HFFc6 (cell line): ENCODE results near the gene PGAM5. TPM values are rescaled to one million over a fixed set of nuclear protein-coding genes. Genes with fewer than 3 reads are reported as not detected.

Experiments used
- DNase-seq: peaks from one replicate; pipeline ENCODE4 v3.0.0-alpha.2; 2018
- H3K27ac Mint-ChIP-seq: 2 replicates; pipeline ENCODE4 v1.8.0; 2020; ENCODE audit warnings: mild to moderate bottlenecking, mixed read lengths
- H3K27me3 Mint-ChIP-seq: 2 replicates; pipeline ENCODE4 v1.8.0; 2021; ENCODE audit warnings: mild to moderate bottlenecking, moderate library complexity, mixed read lengths; ENCODE audit not compliant: insufficient read depth
- H3K36me3 Mint-ChIP-seq: 2 replicates; pipeline ENCODE4 v1.8.0; 2021; ENCODE audit warnings: low read depth, mixed read lengths
- H3K4me1 Mint-ChIP-seq: 2 replicates; pipeline ENCODE4 v1.8.0; 2020; ENCODE audit warnings: low read depth, mixed read lengths
- H3K4me3 Mint-ChIP-seq: 2 replicates; pipeline ENCODE4 v1.8.0; 2020; ENCODE audit warnings: mild to moderate bottlenecking, moderate library complexity, mixed read lengths
- H3K9me3 Mint-ChIP-seq: 2 replicates; pipeline ENCODE4 v1.8.0; 2020; ENCODE audit warnings: mild to moderate bottlenecking, mixed read lengths
- CTCF ChIP-seq: fragments of 200-600 bp; sonication (generic); IDR thresholded peaks from 2 replicates; pipeline ENCODE4 v1.5.0; 2021; ENCODE audit warnings: antibody characterized with exemption, mild to moderate bottlenecking
- total RNA-seq, 6 experiments: library from RNA; stranded (reverse); fragmentation: NEBNext Ultra II Directional; extraction: Animal tissue kit (Norgen Biotek cat#: 25700); gene quantifications; 2 replicates in 1 of 6; 3 replicates in 5 of 6; pipeline ENCODE4 v1.2.3, GENCODE V29; 2021

The PGAM5 gene
- total RNA-seq, 6 experiments from 2014 or later = 33.5 to 46.0 (median 39.2) TPM

- Mint-ChIP-seq H3K36me3 (peaks cover 80% of the 10 kb centered on the region), H3K4me1 (peaks cover 6% of the 10 kb centered on the region; the same call in 1 of the 2 replicates), H3K27me3 (peaks cover 7% of the 10 kb centered on the region), H3K9me3 (no peaks in the 10 kb centered on the region), H3K4me3 (no peak overlapping the region; the same call in 1 of the 2 replicates), H3K27ac (peak overlapping the region; percentile 41; the same call in 1 of the 2 replicates)
- no peak for TF ChIP-seq CTCF
- peak; percentile 38 for DNase-seq
Observed at GRCh38 chr12:132729541-132730320, 19.1 kb downstream of the PGAM5 start.

GRCh38 chr12:132730353-132730752, 19.7 kb downstream of the PGAM5 start:
- H3K27me3 Mint-ChIP-seq = peaks cover 7% of the 10 kb centered on the region
- H3K4me3 Mint-ChIP-seq = no peak overlapping the region
- no peak for TF ChIP-seq CTCF
- peaks cover 6% of the 10 kb centered on the region; the same call in 1 of the 2 replicates for H3K4me1 Mint-ChIP-seq
- no peak overlapping the region for H3K27ac Mint-ChIP-seq
- no peaks in the 10 kb centered on the region for H3K9me3 Mint-ChIP-seq
- DNase-seq = no peak
- H3K36me3 Mint-ChIP-seq = peaks cover 78% of the 10 kb centered on the region

DNA sequence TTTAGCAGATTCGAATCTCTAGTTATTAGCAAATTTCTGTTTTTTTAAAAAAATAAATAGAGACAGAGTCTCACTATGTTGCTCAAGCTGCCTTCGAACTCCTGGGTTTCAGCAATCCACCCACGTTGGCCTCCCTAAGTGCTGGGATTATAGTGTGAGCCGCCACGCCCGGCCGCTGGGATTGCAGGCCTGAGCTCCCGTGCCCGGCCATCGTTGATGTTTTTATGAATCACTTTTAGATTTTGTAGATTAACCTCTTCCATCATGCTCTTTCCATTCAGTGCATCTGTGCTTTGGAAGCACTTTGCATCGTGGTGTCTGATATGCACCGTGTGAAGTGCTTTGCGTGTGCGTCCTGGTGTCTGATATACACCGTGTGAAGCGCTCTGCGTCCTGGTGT, 20.9 kb downstream of the PGAM5 start:
- Mint-ChIP-seq H3K36me3 (peaks cover 71% of the 10 kb centered on the region), H3K9me3 (no peaks in the 10 kb centered on the region), H3K4me3 (no peak overlapping the region), H3K4me1 (peaks cover 6% of the 10 kb centered on the region; the same call in 1 of the 2 replicates), H3K27me3 (peaks cover 5% of the 10 kb centered on the region), H3K27ac (peak overlapping the region; percentile 20; the same call in 1 of the 2 replicates)
- no peak for DNase-seq
- no peak for TF ChIP-seq CTCF

GRCh38 chr12:132734206-132734605, 23.6 kb downstream of the PGAM5 start:
- Mint-ChIP-seq H3K36me3 (peaks cover 66% of the 10 kb centered on the region), H3K27me3 (peaks cover 5% of the 10 kb centered on the region), H3K4me1 (peaks cover 6% of the 10 kb centered on the region; the same call in 1 of the 2 replicates), H3K9me3 (no peaks in the 10 kb centered on the region), H3K4me3 (no peak overlapping the region), H3K27ac (no peak overlapping the region)
- no peak for DNase-seq
- TF ChIP-seq CTCF = no peak

DNA sequence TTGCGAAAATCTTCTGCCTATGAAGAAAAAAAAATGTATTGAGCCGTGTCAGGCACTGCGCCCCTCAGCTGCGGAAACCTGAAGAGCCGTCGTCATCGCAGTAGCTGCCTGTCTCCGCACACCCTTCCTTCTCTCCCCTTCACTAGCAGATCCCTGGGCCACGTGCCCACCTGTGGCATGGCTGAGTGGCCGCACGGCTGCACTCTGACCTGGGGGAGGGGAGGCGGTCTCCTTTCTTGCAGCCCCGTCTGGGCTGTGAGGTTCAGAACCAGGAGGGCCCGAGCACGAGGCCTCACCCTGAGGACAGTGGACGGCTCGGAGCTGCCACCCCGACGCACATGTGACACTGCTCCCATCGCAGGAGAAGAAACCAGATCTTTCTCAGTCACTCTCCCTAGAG, 24.9 kb downstream of the PGAM5 start:
- H3K4me3 Mint-ChIP-seq = no peak overlapping the region; the same call in 1 of the 2 replicates
- no peak for DNase-seq
- H3K36me3 Mint-ChIP-seq = peaks cover 62% of the 10 kb centered on the region
- H3K4me1 Mint-ChIP-seq = no peaks in the 10 kb centered on the region
- H3K27ac Mint-ChIP-seq = no peak overlapping the region
- peaks cover 2% of the 10 kb centered on the region for H3K27me3 Mint-ChIP-seq
- no peak for TF ChIP-seq CTCF
- H3K9me3 Mint-ChIP-seq = no peaks in the 10 kb centered on the region
